ENCODE measurements around the gene ANK3.

ANK3 gene

DNA sequence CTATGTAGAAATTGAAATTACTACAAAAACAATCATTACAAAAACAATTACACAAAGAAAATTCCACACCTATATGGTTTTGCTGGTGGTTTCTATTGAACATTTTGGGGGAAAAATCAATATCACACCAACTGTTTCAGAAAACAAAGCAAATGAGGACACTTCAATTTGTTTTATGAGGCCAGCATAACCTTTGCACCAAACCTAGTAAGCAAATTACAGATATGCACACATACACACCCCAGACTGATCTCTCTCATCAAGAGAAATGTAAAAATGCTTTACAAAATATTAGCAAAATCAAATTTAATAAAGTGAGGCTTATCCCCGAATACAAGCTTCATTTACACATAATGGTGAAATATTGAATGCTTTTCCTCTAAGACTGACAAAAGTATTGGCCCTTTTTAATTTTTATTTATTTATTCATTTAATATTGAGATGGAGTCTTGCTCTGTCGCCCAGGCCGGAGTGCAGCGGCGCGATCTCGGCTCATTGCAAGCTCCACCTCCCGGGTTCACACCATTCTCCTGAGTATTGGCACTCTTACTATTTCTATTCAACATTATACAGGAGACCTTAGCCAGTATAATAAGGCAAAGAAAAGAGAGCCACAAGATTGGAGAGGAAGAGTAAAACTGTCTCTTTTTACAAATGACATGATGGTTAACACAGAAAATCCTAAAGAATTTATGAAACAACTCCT is 13.6 kb upstream of the ANK3 start:
- TF ChIP-seq, protein P1, sequence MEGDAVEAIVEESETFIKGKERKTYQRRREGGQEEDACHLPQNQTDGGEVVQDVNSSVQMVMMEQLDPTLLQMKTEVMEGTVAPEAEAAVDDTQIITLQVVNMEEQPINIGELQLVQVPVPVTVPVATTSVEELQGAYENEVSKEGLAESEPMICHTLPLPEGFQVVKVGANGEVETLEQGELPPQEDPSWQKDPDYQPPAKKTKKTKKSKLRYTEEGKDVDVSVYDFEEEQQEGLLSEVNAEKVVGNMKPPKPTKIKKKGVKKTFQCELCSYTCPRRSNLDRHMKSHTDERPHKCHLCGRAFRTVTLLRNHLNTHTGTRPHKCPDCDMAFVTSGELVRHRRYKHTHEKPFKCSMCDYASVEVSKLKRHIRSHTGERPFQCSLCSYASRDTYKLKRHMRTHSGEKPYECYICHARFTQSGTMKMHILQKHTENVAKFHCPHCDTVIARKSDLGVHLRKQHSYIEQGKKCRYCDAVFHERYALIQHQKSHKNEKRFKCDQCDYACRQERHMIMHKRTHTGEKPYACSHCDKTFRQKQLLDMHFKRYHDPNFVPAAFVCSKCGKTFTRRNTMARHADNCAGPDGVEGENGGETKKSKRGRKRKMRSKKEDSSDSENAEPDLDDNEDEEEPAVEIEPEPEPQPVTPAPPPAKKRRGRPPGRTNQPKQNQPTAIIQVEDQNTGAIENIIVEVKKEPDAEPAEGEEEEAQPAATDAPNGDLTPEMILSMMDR (IDR thresholded peaks at IDR 0.05; ENCODE audit: insufficient read depth, low read depth, low read length, missing control alignments) = no peak
- no peak for DNase-seq (ENCODE audit: low read depth)

DNA sequence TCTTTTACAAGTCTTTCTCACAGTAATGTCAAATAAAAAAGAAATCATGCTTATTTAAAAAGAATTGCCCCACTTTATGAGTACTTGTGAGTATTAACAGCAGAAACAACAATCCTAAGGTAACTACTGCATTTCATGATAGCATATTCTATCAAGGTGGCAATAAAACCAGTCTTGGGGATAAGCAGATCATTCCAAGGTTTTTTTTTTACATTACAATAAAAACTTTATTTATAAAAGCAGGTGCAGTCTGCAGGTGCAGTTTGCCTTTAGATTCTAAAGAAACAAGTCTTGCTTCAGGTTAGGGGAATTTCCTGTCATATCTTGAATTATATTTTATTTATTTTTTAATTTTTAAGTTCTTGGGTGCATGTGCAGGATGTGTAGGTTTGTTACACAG is 10.7 kb upstream of the ANK3 start:
- H3K4me3 ChIP-seq (ENCODE audit: low read depth, low read length) = no peak overlapping the region
- TF ChIP-seq, protein P1 (IDR thresholded peaks at IDR 0.05; ENCODE audit: insufficient read depth, low read depth, low read length, missing control alignments) = no peak
- DNase-seq (ENCODE audit: low read depth) = no peak

More for the DNA sequence above, 13.6 kb upstream of the ANK3 start:
- no peak overlapping the region for H3K4me3 ChIP-seq (ENCODE audit: low read depth, low read length)

DNA sequence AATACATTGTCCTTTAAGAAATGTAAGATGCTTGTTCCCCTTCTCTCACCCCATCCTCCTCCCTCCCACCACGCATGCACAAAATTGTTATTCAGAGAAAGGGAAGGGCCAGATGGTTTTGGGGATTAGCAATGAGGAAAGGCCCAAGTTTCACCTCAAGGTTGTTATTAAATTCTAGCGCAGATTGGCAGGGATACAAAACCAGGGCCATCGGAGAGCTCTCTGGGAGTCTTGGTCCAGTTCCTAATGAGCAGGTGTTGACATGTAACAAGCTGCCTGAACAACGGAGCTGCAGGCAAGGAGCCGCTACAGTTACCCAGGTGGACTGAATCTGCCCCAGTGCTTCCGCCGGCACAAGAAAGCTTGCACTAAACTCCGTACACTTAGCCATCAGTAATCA is 9.7 kb upstream of the ANK3 start:
- no peak for DNase-seq (ENCODE audit: low read depth)
- H3K4me3 ChIP-seq (ENCODE audit: low read depth, low read length) = no peak overlapping the region
- TF ChIP-seq, protein P1 (IDR thresholded peaks at IDR 0.05; ENCODE audit: insufficient read depth, low read depth, low read length, missing control alignments) = no peak

DNA sequence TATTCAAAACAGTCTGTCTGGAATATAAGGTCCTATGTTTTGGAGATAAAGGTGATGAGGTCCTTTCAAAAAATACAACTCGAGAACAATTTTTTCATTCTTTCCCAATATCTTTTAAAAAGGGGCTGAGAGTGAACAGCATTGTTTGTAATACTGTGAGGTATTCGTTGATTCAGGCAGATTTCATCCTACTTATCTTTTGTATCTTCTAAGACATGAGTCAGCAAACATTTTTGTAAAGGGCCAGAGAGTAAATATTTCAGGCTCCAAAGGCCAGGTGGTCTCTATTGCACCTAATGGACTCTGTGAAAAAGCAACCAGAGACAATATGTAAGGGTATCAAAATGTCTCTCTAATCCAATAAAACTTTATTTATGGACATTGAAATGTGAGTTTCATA is 8.1 kb upstream of the ANK3 start:
- TF ChIP-seq, protein P1 (IDR thresholded peaks at IDR 0.05; ENCODE audit: insufficient read depth, low read depth, low read length, missing control alignments) = no peak
- DNase-seq (ENCODE audit: low read depth) = no peak

DNA sequence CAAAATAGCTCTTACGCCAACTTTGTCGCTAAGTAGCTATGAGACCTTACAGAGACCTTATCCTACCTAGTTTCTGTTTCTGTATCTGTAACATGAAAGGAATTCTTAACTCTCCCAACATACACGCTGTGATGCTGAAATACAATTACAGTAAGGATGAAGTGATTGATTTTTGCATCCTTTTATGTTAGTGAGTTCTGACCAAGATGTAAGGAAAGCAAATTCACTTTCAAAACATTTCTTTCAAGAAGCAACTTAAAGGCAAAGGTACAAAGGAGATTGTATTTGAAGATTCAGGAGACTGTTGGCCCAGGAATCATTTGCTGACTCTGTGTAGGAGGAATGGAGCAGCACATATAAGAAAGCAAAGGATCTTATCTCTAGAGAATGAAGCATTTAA is 7.1 kb upstream of the ANK3 start:
- DNase-seq (ENCODE audit: low read depth) = no peak
- TF ChIP-seq, protein P1 (IDR thresholded peaks at IDR 0.05; ENCODE audit: insufficient read depth, low read depth, low read length, missing control alignments) = no peak
- H3K4me3 ChIP-seq (ENCODE audit: low read depth, low read length) = no peak overlapping the region

More for the DNA sequence above, 8.1 kb upstream of the ANK3 start:
- H3K4me3 ChIP-seq (ENCODE audit: low read depth, low read length) = no peak overlapping the region

DNA sequence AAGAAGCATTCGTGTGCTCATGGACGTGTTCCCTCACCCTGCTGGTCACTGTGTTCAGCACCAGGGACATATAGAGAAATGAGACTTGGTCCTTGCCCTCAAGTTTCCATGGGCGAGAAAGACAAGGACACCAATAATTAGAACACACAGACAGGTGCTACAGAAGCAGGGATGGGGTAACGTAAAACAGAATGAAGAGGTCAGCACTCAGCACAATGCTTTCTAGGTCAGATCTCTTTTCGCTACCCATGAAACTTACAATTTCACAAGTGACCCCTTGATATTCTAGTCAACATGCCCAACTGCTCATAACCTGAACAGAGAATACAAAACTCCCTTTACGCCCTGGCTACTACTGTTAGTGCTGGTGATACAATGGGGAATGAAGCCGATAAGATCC is 6.0 kb upstream of the ANK3 start:
- H3K4me3 ChIP-seq (ENCODE audit: low read depth, low read length) = no peak overlapping the region
- no peak for DNase-seq (ENCODE audit: low read depth)
- TF ChIP-seq, protein P1 (IDR thresholded peaks at IDR 0.05; ENCODE audit: insufficient read depth, low read depth, low read length, missing control alignments) = no peak

DNA sequence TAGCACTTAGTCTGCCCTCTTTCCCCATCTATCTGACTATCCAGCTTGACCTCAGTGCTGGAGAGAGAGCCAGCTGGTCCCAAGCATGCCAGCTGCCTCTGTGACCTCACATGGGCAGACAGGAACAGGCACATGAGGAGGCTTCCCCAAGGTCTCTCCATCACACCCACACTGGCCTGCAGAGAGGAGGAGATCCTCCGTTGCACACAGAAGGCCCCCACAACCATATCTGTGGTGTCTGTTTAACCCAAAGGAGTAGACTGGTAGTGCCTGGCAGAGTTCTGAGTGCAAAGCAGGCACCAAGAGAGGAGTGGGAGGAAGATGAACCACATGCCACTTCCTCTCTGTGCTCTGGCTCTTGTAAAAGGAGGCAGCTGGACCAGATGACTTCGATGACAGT is 4.8 kb upstream of the ANK3 start:
- DNase-seq (ENCODE audit: low read depth) = no peak
- TF ChIP-seq, protein P1 (IDR thresholded peaks at IDR 0.05; ENCODE audit: insufficient read depth, low read depth, low read length, missing control alignments) = no peak
- H3K4me3 ChIP-seq (ENCODE audit: low read depth, low read length) = no peak overlapping the region
